GM12878 (cell line): ENCODE results near the gene ESPNL. TPM values are rescaled to one million over a fixed set of nuclear protein-coding genes. Genes with fewer than 3 reads are reported as not detected.

Source experiments
- ATAC-seq: fragments of 200-7000 bp; cut with Tn5 transposase; 3 replicates; pipeline ENCODE4 v1.9.1; 2020; ENCODE audit warnings: mild to moderate bottlenecking, moderate library complexity
- BruUV-seq: library from RNA; stranded (reverse); fragments of 400-500 nt; replicated peaks from 2 replicates; lab custom pipeline; 2021; lab: Mats Ljungman, UMichigan
- CTCF ChIA-PET: fragments of 300-600 bp; sonication (Branson Sonifier 250); formaldehyde crosslinking; extraction: SDS; loops from one replicate; lab custom pipeline; 2021; ENCODE audit warnings: inconsistent platforms; lab: Yijun Ruan, JAX
- POLR2A ChIA-PET: fragments of 350-600 bp; formaldehyde crosslinking; extraction: SDS; loops from one replicate; lab custom pipeline; 2021; ENCODE audit warnings: inconsistent platforms; lab: Charles Lee
- RAD21 ChIA-PET: fragments of 300-600 bp; sonication (Branson Sonifier 250); formaldehyde crosslinking; loops from one replicate; lab custom pipeline; 2023; ENCODE audit warnings: antibody characterized with exemption; ENCODE audit not compliant: unreplicated experiment; lab: Charles Lee
- SMC1A ChIA-PET: fragments of 300-600 bp; sonication (Branson Sonifier 250); formaldehyde crosslinking; loops from one replicate; lab custom pipeline; 2023; ENCODE audit not compliant: unreplicated experiment, uncharacterized antibody; lab: Charles Lee
- DNase-seq: peaks from one replicate; pipeline ENCODE4 v3.0.0-alpha.2; 2011; ENCODE audit warnings: low read depth, low spot score
- FAIRE-seq: peaks from 3 replicates; lab custom pipeline; 2011; peaks lifted over from hg19 to GRCh38; lab: Jason Lieb, UNC
- H2AFZ ChIP-seq: 2 replicates; pipeline ENCODE4 v1.6.0; 2011; ENCODE audit warnings: low read depth, low read length, control low read depth; ENCODE audit not compliant: control insufficient read depth
- H3K27ac ChIP-seq: 2 replicates; pipeline ENCODE4 v1.5.1; 2011; ENCODE audit warnings: control low read depth; ENCODE audit not compliant: control insufficient read depth, insufficient read depth
- H3K27me3 ChIP-seq, 2 experiments: replicated peaks in 1 of 2; 2 replicates each; pipeline versions ENCODE4 v1.6.0 to v1.6.1; 2011; ENCODE audit warnings: low read length in 1 of 2; ENCODE audit not compliant: control insufficient read depth in 2 of 2, insufficient read depth in 2 of 2
- H3K36me3 ChIP-seq, 2 experiments: 2 replicates each; pipeline ENCODE4 v1.5.1; 2011; ENCODE audit warnings: low read length in 1 of 2; ENCODE audit not compliant: control insufficient read depth in 2 of 2, insufficient read depth in 2 of 2
- H3K4me1 ChIP-seq: 2 replicates; pipeline ENCODE4 v1.6.1; 2011; ENCODE audit warnings: mild to moderate bottlenecking, low read length, moderate library complexity, mixed read lengths; ENCODE audit not compliant: control insufficient read depth, insufficient read depth
- H3K4me2 ChIP-seq: 2 replicates; pipeline ENCODE4 v1.6.0; 2011; ENCODE audit warnings: control low read depth; ENCODE audit not compliant: control insufficient read depth, insufficient read depth
- H3K4me3 ChIP-seq: fragments of 200-600 bp; sonication (generic); 2 replicates; pipeline ENCODE4 v1.5.1; 2016
- H3K79me2 ChIP-seq: 2 replicates; pipeline ENCODE4 v1.6.0; 2011; ENCODE audit warnings: low read length; ENCODE audit not compliant: control insufficient read depth, insufficient read depth
- H3K9ac ChIP-seq: 2 replicates; pipeline ENCODE4 v1.8.0; 2011; ENCODE audit warnings: low read length, control low read depth, mixed read lengths; ENCODE audit not compliant: control insufficient read depth, insufficient read depth
- H3K9me3 ChIP-seq: replicated peaks from 3 replicates; pipeline ENCODE4 v1.5.1; 2011; ENCODE audit warnings: mild to moderate bottlenecking, low read length; ENCODE audit not compliant: control insufficient read depth, insufficient read depth
- H4K20me1 ChIP-seq: 2 replicates; pipeline ENCODE4 v1.6.0; 2011; ENCODE audit not compliant: control insufficient read depth, insufficient read depth
- DPF2 ChIP-seq: fragments of 450-650 bp; IDR thresholded peaks from 2 replicates; pipeline ENCODE4 v1.6.1; 2017; ENCODE audit warnings: mild to moderate bottlenecking
- EZH2 ChIP-seq: IDR thresholded peaks from 2 replicates; pipeline ENCODE4 v1.6.1; 2012; ENCODE audit warnings: low read depth, mild to moderate bottlenecking, control low read depth, inconsistent platforms, low read length, borderline replicate concordance; ENCODE audit not compliant: control insufficient read depth
- IKZF2 ChIP-seq, 2 experiments: fragments of 450-650 bp; IDR thresholded peaks; 2 replicates each; pipeline ENCODE4 v1.6.1; 2017; ENCODE audit warnings: mild to moderate bottlenecking in 2 of 2, moderate library complexity in 2 of 2
- KAT2A ChIP-seq: conservative IDR thresholded peaks from 2 replicates; pipeline ENCODE4 v1.6.1; 2011; ENCODE audit warnings: low read depth, low read length; ENCODE audit not compliant: control insufficient read depth
- MYC ChIP-seq: IDR thresholded peaks from 2 replicates; pipeline ENCODE4 v1.6.1; 2011; ENCODE audit warnings: mild to moderate bottlenecking, low read length, moderate library complexity, inconsistent platforms; ENCODE audit not compliant: insufficient read depth, insufficient replicate concordance, insufficient read length, severe bottlenecking
- PAX5 ChIP-seq: IDR thresholded peaks from 2 replicates; pipeline ENCODE4 v1.6.1; 2011; ENCODE audit warnings: low read depth, low read length, borderline replicate concordance
- POLR2AphosphoS2 ChIP-seq: IDR thresholded peaks from 2 replicates; pipeline ENCODE4 v1.6.1; 2011; ENCODE audit warnings: low read depth, mild to moderate bottlenecking, low read length, improper control_type of control experiment, moderate library complexity
- POU2F2 ChIP-seq: IDR thresholded peaks from 3 replicates; pipeline ENCODE4 v1.6.1; 2011; ENCODE audit warnings: low read depth, mild to moderate bottlenecking, low read length, borderline replicate concordance
- SIX5 ChIP-seq: IDR thresholded peaks from 2 replicates; pipeline ENCODE4 v1.6.1; 2011; ENCODE audit warnings: mild to moderate bottlenecking, low read depth, low read length, moderate library complexity; ENCODE audit not compliant: severe bottlenecking
- SMAD1 ChIP-seq: fragments of 450-650 bp; IDR thresholded peaks from 2 replicates; pipeline ENCODE4 v1.6.1; 2018; ENCODE audit warnings: mild to moderate bottlenecking, low read depth; ENCODE audit not compliant: partially characterized antibody
- SMARCA5 ChIP-seq: fragments of 450-650 bp; IDR thresholded peaks from 2 replicates; pipeline ENCODE4 v1.6.1; 2017; ENCODE audit warnings: mild to moderate bottlenecking
- SREBF2 ChIP-seq: IDR thresholded peaks from 2 replicates; pipeline ENCODE4 v1.6.1; 2012; ENCODE audit warnings: mild to moderate bottlenecking, low read length
- STAT3 ChIP-seq: IDR thresholded peaks from 2 replicates; pipeline ENCODE4 v1.6.1; 2011; ENCODE audit warnings: low read depth, low read length, improper control_type of control experiment
- TAF1 ChIP-seq: IDR thresholded peaks from 2 replicates; pipeline ENCODE4 v1.6.1; 2011; ENCODE audit warnings: mild to moderate bottlenecking, low read depth, low read length, borderline replicate concordance
- ZNF384 ChIP-seq: IDR thresholded peaks from 2 replicates; pipeline ENCODE4 v1.6.1; 2012; ENCODE audit warnings: low read depth, mild to moderate bottlenecking, low read length, improper control_type of control experiment, borderline replicate concordance
- WGBS: methylation state at CpG from one replicate; pipeline ENCODE4 v1.1.6; 2016; ENCODE audit warnings: low lambda C conversion rate; ENCODE audit not compliant: insufficient replicate concordance, insufficient coverage; ENCODE audit errors: missing lambda C conversion rate; 5-methylcytosine and 5-hydroxymethylcytosine counted together
- in situ Hi-C: fragments of 300-500 bp; cut with MboI; formaldehyde crosslinking; loops from 9 replicates; pipeline ENCODE4 v1.14.3; 2018; ENCODE audit warnings: mixed read lengths
- intact Hi-C: fragments of 100-400 bp; cut with micrococcal nuclease; formaldehyde crosslinking; loops from one replicate; pipeline ENCODE4 v1.14.2; 2022; ENCODE audit not compliant: unreplicated experiment
- polyA plus RNA-seq, 11 experiments: library from polyadenylated mRNA; depleted of rRNA in 4 of 11; unstranded in 6 of 11; stranded (reverse) in 5 of 11; fragments of >200 nt; fragmentation: Nextera tagmentation in 4 of 11; fragmentation: Illumina TruSeq in 1 of 11; extraction: Ambion mirVana in 4 of 11; extraction: Trizol in 1 of 11; gene quantifications; 1 replicate in 1 of 11; 2 replicates in 10 of 11; pipeline versions ENCODE4 v1.2.1 to v1.2.3, GENCODE V29; 2011 to 2016; ENCODE audit warnings: inconsistent platforms in 2 of 11, missing spikeins in 2 of 11, low read depth in 1 of 11
- total RNA-seq, 4 experiments: library from RNA; depleted of rRNA in 3 of 4; stranded (reverse); fragments of >200 nt in 3 of 4; fragmentation: Illumina TruSeq in 1 of 4; extraction: Trizol in 1 of 4; gene quantifications; 2 replicates each; pipeline versions ENCODE4 v1.2.1 to v1.2.3, GENCODE V29; 2013 to 2021
- TF ChIP-seq, protein P1 (sequence below): IDR thresholded peaks from 2 replicates; pipeline ENCODE4 v1.6.1; 2012; ENCODE audit warnings: low read length, inconsistent platforms
- TF ChIP-seq, protein P2 (sequence below): IDR thresholded peaks from 2 replicates; pipeline ENCODE4 v1.6.1; 2011; ENCODE audit warnings: low read depth, low read length, improper control_type of control experiment, borderline replicate concordance
- TF ChIP-seq, protein P3 (sequence below): IDR thresholded peaks from 2 replicates; pipeline ENCODE4 v1.6.1; 2012; ENCODE audit warnings: low read depth, low read length, improper control_type of control experiment

ESPNL gene
- total and polyA plus RNA-seq, 10 of the 15 experiments (the other 5 are each of a cell fraction or from before 2014, with no cell fraction given), result 0.05 to 0.94 (median 0.36) TPM; not detected in 3

DNA sequence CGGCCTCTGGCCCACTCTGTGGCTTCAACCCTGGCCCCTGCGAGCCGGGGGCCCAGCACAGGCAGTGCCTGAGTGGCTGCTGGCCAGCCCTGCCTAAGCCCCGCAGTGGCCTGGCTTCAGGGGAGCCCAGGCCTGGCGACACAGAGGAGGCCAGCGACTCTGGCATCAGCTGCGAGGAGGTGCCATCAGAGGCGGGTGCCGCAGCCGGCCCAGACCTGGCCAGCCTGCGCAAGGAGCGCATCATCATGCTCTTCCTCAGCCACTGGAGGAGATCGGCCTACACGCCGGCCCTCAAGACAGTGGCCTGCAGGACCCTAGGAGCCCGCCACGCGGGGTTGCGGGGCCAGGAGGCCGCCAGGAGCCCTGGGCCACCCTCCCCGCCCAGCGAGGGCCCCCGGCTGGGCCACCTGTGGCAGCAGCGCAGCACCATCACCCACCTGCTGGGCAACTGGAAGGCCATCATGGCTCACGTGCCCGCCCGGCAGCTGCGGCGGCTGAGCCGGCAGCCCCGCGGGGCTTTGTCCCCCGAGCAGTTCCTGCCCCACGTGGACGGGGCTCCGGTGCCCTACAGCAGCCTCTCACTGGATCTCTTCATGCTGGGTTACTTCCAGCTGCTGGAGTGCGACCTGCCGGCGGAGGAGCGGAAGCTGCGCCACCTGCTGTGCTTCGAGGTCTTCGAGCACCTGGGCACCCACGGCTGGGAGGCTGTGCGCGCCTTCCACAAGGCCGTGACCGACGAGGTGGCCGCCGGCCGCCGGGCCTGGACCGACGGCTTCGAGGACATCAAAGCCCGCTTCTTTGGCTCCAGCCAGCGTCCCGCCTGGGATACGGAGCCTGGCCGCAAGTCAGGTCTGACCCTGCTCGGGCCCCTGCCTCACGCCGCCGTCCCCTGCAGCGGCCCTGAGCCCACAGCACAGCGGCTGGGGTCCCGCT, 30.8 kb downstream of the ESPNL start:
- Histone ChIP-seq H2AFZ (no peak overlapping the region), H4K20me1 (no peaks in the 10 kb centered on the region), H3K4me2 (no peak overlapping the region), H3K4me3 (no peak overlapping the region), H3K36me3 (no peaks in the 10 kb centered on the region), H3K79me2 (no peaks in the 10 kb centered on the region), H3K27ac (no peak overlapping the region), H3K4me1 (no peaks in the 10 kb centered on the region), H3K9ac (no peak overlapping the region), H3K27me3 (no peaks in the 10 kb centered on the region), H3K9me3 (peaks cover 4% of the 10 kb centered on the region; the same call in 2 of the 3 replicates)
- DNase-seq (no peak), FAIRE-seq (no peak), ATAC-seq (no peak)
- RAD21 ChIA-PET, result no interaction called here
- 66% methylated on average over 65 of the region's 68 CpGs for WGBS
- no peak for TF ChIP-seq SMAD1
- no peak for TF ChIP-seq SREBF2
- no peak for TF ChIP-seq POU2F2
- no peak for TF ChIP-seq TAF1
- no peak for TF ChIP-seq EZH2
- no peak for TF ChIP-seq PAX5
- TF ChIP-seq, protein P1, sequence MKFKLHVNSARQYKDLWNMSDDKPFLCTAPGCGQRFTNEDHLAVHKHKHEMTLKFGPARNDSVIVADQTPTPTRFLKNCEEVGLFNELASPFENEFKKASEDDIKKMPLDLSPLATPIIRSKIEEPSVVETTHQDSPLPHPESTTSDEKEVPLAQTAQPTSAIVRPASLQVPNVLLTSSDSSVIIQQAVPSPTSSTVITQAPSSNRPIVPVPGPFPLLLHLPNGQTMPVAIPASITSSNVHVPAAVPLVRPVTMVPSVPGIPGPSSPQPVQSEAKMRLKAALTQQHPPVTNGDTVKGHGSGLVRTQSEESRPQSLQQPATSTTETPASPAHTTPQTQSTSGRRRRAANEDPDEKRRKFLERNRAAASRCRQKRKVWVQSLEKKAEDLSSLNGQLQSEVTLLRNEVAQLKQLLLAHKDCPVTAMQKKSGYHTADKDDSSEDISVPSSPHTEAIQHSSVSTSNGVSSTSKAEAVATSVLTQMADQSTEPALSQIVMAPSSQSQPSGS, result no peak
- no peak for TF ChIP-seq SMARCA5
- TF ChIP-seq ZNF384, result no peak
- TF ChIP-seq, protein P2, sequence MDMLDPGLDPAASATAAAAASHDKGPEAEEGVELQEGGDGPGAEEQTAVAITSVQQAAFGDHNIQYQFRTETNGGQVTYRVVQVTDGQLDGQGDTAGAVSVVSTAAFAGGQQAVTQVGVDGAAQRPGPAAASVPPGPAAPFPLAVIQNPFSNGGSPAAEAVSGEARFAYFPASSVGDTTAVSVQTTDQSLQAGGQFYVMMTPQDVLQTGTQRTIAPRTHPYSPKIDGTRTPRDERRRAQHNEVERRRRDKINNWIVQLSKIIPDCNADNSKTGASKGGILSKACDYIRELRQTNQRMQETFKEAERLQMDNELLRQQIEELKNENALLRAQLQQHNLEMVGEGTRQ, result no peak
- TF ChIP-seq POLR2AphosphoS2, result no peak
- TF ChIP-seq MYC, result no peak
- TF ChIP-seq KAT2A, result no peak
- no peak for TF ChIP-seq DPF2
- TF ChIP-seq IKZF2 (IDR thresholded peaks at IDR 0.05), result no peak
- TF ChIP-seq, protein P3, sequence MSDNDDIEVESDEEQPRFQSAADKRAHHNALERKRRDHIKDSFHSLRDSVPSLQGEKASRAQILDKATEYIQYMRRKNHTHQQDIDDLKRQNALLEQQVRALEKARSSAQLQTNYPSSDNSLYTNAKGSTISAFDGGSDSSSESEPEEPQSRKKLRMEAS, result no peak
- TF ChIP-seq STAT3, result no peak
- TF ChIP-seq SIX5, result no peak
- BruUV-seq, result no TSS peak
- POLR2A ChIA-PET, result no interaction called here
- intact Hi-C loops, result no loop called here
- in situ Hi-C loops, result no loop called here
- CTCF ChIA-PET, result interaction anchor here (0.8 kb wide), 1 partner anchor 154 kb away, joined by 3 read pairs; no protein-coding TSS in a partner anchor
- SMC1A ChIA-PET, result no interaction called here
